LHCN-M2 (cell line): ENCODE results near the gene TNIP3. TPM values are rescaled to one million over a fixed set of nuclear protein-coding genes. Genes with fewer than 3 reads are reported as not detected.

Experiments
- DNase-seq: peaks from one replicate; pipeline ENCODE4 v3.0.0-alpha.2; 2012; ENCODE audit warnings: low read depth
- total RNA-seq: library from RNA; depleted of rRNA; stranded (reverse); fragments of >200 nt; gene quantifications from 2 replicates; pipeline ENCODE4 v1.2.3, GENCODE V29; 2014

TNIP3 gene
- total RNA-seq, 1 experiment from 2014 or later: not detected

DNA sequence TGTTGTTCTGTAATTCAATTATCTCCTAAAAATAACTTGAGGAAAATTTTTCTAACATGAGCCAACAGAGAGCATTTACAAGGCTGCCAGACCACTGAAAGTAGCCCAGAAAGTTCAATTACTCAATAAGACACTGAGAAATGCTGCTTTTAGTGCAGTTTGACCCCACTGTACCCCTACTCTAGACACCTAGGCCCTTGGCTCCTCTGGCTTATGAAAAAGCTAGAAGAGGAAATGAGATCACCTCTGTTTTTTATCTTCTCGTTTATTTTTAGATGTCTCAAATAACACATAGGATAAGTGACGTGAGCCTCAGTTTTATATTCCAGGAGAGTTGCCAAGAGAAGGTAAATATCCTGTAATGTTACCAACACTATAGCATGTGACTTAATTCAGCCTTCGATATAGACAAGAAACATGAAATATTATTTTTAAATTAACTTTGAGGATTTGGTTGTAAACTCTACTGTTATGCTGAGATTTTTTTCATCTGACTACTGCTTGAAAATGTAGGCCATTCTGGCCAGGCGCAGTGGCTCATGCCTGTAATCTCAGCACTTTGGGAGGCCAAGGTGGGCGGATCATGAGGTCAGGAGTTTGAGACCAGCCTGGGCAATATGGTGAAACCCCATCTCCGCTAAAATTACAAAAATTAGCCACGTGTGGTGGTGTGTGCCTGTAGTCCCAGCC, 24.4 kb downstream of the TNIP3 start:
- peak; percentile 12 for DNase-seq

DNA sequence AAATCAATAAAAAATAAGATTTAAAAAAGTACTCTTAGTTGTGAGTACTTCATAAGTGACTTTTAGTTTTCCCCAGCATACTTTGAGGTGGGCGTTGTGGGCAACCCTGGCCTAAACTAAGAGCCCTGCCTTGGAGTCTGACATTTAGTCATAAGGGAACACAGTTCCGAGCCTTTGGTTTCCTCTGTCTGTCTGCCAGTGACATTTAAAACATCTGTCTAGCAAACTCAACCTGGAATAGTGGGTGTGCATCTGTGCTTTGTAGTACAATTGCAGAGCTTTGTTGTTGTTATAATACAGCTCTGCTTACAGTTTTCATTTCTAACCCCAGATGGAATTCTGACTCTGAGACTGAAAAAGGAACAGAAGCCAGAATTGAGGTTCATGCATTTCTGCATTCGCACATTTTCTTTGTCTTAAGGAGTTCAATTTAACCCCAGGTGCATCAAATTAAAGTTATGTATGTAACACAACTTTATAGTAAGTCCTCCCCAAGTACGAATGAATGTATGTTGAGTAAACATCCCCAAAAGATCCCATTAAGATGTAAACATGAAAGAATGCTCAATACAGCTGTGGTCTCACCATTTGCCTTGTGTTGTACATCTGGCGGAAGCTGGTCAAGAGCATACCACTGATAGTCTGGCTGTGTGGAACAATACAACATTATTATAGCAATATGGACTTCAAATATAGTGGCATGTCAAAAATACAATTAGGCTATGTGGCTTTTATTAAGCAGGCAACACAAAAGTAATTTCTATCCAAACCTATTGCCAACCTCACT, 25.9 kb downstream of the TNIP3 start:
- DNase-seq: peak; percentile 8

GRCh38 chr4:121130326-121130660, 33.8 kb downstream of the TNIP3 start:
- no peak for DNase-seq

DNA sequence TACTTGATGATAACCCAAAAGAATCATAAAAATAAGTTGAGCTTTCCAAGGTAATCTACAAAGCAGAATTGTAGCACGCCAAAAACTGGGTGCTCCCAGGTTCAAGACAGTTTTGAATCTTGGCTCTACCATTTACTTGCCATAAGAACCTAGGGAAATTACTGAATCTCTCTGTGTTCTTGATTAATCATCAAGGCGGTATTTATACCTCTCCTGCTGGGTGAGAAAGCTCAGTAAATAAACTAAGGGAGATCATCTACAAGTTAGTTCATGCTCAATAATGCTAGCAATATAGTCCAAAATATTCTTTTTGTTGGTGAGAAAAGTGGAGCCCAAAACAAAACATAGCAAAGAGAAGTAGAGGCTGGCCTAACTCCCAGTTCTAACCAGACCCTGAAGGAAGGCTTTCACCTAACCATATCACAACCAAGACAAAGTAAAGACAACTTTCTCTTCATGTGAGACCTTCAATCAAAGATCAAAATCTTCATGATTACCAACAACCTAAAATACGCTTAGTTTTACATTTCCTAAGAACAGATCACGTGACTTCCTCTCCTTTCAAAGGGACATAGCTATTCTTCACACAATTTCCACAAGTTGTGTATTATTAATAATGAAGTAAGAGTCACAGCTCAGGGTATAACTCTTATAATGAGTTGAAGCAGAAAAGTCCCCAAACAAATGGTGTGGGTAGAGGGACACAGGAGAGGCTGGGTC, 34.4 kb downstream of the TNIP3 start:
- DNase-seq: no peak

DNA sequence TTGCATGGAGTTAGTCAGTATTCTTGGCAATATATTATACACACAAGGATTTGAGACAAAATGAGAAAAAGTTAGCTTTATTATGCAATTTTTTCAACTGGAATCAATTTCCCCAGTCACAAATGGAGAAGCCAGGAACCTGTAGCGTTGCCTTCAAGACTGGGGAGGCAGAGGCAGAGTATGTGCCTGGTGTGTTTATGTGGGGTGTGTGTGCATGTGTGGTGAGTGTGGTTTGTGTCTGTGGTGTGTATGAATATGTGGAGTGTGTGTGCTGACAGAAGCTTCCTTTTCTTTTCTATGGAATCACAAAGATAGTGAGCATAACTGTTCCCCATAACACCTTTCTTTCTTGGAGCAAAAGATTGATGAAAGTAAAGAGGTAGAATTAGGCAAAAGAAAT, 37.0 kb downstream of the TNIP3 start:
- no peak for DNase-seq

DNA sequence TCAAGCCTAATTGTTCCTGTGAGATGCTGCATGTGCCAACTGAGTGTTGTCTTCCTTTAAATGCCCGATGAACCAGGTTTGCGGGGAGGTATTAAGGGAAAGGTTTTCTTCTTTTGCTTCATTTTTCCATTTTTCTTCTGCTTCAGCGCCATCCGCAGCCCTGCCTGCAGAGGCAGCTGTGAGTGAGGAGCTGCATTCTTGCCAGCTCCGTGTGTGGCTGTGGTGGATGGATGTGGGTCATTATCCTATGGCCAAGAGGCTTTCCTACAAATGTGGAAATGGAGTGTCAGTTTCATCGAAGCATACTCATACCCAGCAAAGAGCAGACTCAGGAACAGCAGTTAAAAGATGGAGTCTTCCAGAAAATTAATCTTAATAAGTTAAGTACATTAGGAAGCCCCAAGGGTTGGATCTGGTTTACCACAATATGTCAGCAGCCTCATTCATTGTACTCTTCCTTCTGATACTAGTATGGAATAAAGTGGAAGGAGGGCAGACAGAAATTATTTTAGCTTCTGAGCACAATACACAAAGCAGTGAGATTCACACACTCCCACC, 37.6 kb downstream of the TNIP3 start:
- no peak for DNase-seq

DNA sequence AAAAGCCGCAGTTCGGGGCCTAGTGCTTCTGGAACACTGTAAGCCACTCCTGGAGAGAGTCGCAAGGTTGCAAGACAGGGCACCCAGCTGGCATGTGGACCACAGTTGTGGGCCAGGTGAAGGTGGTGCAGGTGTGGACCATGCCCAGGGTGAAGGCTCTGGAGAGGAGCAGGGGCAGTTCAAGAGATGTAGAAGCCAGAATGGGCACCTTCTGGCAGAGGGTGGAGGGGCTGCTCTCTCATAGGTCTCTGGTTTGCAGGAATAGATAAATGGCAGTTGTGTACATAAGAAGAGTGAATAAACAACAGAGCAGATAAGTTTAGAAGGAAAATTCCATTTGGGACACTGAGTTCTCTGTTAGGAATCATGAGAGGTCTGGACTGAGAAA, 38.6 kb downstream of the TNIP3 start:
- no peak for DNase-seq

DNA sequence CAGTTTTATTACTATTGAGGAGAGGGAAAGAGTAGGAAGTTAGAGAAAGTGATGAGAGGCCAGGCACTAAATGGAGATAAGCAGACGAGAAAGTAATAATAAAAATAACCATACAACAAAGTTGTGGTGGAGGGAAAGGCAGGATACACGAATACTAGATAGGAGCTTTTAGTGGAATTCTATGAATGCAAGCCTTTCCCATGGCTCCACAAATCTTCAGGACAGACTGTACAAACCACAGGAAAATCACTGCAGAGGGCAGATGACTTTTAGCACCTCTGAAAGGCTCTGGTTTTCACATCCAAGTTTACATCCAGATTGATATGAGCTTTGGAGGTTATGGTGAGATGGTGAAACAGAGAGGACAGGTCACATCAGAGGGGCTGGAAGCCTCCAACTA, 41.5 kb downstream of the TNIP3 start:
- peak; percentile 29 for DNase-seq

GRCh38 chr4:121119715-121120114, 44.4 kb downstream of the TNIP3 start:
- no peak for DNase-seq

GRCh38 chr4:121118344-121118743, 45.8 kb downstream of the TNIP3 start:
- DNase-seq: no peak

- DNase-seq: no peak
Measured at GRCh38 chr4:121114756-121115155, 49.4 kb downstream of the TNIP3 start.

DNA sequence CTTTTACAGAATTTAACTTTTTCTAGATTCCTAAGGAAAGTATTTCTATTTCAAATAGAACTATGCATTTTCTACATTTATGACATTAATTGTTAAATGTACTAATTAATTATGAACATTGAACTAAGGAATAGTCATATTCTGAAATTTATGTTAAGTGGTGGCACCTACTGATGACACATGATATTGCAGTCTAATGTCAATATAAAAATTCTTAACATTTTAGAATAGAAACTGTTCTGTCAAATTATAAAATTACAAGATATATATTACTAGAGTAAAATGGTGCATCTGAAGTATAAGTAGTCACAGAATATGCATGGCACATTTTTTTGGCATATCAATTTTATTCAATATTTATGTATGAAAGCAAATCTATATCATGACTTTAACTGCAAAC, 51.6 kb downstream of the TNIP3 start:
- no peak for DNase-seq

DNA sequence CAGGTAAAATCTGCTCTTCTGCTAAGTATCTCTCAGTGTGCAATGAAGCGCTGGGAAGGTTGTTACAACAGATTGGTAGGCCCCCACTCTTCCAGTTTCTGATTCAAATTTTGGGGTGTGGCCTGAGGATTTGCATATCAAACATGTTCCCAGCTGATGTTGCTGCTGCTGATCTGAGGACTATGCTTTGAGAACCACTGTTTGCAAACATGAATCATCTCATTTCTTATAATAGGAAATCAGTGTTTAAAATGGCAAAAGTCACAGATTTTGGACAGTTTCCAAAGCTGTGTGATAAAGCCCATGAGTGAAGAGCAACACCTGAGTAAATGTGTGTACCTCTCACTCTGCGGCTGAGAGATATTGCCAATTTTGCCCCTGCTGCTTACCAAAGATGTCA, 55.6 kb downstream of the TNIP3 start:
- DNase-seq: no peak

GRCh38 chr4:121107507-121107906, 56.6 kb downstream of the TNIP3 start:
- DNase-seq: no peak

DNA sequence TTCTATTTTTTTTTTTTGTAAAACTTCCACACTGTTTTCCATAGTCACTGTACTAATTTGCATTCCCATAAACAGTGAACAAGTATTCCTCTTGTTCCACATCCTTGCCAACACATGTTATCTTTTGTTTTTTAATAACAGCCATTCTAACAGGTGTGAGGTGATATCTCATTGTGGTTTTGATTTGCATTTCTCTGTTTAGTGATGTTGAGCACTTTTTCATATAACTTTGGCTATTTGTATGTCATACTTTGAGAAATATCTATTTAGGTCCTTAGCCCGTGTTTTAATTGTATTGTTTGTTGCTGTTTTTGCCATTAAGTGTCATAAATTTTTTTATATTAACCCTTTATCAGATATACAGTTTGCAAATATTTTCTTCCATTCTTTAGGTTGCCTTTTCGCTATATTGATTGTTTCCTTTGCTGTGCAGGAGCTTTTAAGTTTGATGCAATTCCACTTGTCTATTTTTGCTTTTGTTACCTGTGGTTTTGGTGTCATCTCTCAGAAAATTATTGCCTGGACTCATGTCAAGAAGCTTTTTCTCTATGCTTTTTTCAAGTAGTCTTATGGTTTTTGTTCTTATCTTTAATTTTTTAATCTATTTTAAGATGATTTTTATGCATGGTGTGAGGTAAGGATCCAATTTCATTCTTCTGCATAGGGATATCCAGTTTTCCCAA, 63.9 kb downstream of the TNIP3 start:
- DNase-seq: no peak

DNA sequence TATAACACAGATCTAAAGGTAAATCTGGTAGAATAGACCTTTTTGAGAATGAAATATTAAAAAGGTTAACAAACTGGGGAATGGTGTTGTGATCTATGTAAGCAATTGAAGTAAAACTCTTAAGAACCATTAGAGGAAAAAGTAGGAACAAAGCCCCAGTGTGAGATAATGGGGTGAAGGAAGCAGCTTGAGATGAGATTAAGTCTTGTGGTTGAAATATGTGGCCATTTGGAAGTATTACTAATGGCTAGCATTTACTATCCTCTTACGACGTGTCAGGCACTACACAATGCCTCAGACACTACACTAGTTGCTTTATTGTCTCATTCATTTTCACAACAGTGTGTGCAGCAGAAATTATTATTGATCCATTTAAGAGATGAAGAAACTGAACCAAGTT, 65.9 kb downstream of the TNIP3 start:
- no peak for DNase-seq

- DNase-seq: peak; percentile 33
Measured at GRCh38 chr4:121096629-121097028, 67.5 kb downstream of the TNIP3 start.

DNA sequence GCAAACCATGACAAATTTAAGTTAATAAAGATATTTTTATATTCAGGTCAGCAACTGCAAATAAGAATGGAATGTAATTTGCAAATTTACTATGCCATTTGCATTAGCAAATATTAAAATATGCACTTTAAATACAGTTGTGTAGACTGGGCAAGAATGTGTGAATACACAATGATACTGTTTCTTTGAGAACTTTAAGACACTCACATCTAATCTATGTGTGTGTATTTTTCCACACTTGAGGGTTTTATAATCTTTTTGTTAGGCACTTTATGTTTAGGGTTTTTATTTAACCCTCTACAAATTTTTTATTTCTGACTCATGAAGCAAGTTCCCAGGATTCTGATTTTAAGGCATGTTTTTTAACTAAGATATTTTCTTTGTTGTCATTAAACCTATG, 67.9 kb downstream of the TNIP3 start:
- DNase-seq: no peak

DNA sequence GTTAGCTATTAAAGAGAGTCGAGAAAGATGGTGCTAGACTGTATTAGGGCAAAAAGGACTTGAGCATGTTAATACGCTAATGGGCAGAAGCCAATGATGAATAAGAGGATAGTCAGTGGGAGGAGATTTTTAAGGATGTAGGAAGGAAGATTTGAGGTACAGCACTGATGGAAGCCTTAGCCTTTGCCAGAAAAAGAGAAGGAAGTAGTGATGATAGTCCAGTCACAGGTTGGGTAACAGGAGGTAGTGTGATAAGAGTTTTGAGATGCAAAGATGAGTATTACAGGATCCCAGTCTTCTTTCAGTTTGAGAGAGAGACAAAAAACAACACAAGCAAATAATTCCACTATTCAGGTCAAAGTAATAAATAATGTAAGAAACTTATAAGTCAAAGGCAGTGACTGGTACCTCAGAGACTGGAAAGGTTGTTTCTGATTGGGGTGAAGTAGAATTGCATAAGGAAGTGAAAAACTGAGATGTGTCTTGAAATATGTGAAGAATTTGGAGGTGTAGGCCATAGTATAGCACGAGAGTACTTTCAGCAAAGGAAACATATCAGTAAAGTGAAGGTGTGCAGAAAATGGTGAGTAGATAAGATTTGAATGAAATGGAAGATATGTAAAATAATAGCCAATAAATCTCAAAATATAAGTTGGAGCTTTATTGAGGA, 69.7 kb downstream of the TNIP3 start:
- no peak for DNase-seq

DNA sequence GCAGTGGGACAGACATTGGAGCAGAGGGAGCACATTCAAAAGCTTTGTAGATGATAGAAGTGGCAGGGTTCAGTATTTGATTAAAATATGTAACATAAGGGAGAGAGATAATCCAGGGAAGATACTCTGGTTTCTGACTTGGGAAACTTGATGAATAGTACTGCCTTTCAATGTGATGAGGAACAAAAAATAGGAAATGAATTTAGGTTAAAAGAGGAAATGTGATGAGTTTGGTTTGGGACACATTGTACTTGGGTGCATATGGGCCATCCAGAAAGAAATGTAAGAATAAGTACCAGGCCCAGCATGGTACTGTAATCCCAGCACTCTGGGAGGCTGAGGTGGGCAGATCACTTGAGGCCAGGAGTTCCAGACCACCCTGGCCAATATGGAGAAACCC, 70.9 kb downstream of the TNIP3 start:
- no peak for DNase-seq

GRCh38 chr4:121091941-121092340, 72.2 kb downstream of the TNIP3 start:
- no peak for DNase-seq
